GM19438 (cell line): ENCODE measurements around the gene APLP1.
"Not testable (repeated sequence)": the region's sequence is repeated elsewhere in the genome, so short reads cannot be mapped to it uniquely, and the experiment has no call there.

Experiments
- ATAC-seq: cut with Tn5 transposase; IDR thresholded peaks from one replicate; pipeline ENCODE4 v1.9.1; 2021; ENCODE audit warnings: low read depth; ENCODE audit not compliant: unreplicated experiment

The APLP1 gene

DNA sequence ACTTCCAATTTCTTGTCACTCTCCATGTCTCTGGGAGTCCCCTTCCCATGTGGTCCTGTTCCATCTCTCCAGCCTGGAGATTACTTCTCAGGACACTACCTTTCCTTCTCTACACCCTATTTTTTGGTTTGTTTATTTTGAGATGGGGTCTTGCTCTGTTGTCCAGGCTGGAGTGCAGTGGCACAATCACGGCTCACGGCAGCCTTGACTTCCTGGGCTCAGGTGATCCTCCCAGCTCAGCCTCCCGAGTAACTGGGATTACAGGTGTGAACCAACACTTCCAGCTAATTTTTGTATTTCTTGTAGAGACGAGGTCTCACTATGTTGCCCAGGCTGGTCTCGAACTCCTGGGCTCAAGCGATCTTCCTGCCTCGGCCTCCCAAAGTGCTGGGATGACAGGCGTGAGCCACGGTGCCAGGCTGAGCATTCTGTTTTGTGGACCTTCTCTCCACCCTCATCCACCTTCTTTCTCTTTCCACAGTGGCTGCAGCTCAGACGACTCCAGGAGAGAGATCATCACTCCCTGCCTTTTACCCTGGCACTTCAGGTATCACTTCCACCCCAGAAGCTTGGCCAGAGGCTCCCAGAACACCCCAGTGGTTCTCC lies 34.6 kb downstream of the APLP1 start:
- ATAC-seq, result no peak

GRCh38 chr19:35903550-35904179 lies 35.3 kb downstream of the APLP1 start:
- peak; percentile 39 for ATAC-seq

DNA sequence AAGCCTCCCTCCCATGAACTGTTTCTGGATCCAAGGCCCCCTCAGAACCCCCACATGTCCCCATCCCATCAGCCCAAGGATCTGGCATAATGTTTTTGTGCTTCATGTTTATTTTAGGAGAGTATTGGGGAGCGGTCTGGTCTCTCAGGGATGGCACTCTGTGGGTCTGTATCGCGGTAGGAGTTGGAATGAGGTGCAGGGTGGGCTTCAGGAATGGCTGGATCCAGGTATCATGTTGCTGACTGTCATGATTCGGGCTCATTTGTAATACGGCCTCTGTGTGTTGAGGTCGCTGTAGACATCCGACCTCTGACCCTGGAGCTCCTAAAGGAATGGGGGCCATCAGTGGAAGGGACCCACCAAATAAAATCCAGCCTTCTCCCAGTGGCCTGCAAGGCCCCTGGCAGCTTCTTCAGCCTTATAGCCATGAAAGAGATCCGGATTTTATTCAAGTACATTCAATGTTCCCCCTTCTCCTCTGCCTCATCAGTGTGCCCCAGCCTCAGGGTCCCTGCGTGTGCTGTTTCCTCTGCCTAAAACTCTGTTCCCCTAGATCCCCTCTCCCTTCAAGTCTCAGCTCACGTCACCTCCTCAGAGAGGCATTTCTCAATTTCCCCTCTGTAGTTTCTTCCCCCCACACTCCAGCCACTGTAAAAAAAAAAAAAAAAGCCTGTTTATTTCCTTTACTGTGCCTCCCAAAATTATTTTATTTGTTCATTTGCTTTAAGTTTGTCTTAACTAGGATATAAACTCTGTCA lies 36.1 kb downstream of the APLP1 start:
- no peak for ATAC-seq

- no peak for ATAC-seq
These were observed 36.9 kb downstream of the APLP1 start for GRCh38 chr19:35905178-35905727.

GRCh38 chr19:35907377-35907745 lies 39.0 kb downstream of the APLP1 start:
- ATAC-seq, result no peak

GRCh38 chr19:35908010-35908441 lies 39.7 kb downstream of the APLP1 start, which contains the start of gene TYROBP:
TYROBP (minus strand) TSS chr19:35908295; CDS start chr19:35908228, 67 bp downstream.
- ATAC-seq, result no peak

DNA sequence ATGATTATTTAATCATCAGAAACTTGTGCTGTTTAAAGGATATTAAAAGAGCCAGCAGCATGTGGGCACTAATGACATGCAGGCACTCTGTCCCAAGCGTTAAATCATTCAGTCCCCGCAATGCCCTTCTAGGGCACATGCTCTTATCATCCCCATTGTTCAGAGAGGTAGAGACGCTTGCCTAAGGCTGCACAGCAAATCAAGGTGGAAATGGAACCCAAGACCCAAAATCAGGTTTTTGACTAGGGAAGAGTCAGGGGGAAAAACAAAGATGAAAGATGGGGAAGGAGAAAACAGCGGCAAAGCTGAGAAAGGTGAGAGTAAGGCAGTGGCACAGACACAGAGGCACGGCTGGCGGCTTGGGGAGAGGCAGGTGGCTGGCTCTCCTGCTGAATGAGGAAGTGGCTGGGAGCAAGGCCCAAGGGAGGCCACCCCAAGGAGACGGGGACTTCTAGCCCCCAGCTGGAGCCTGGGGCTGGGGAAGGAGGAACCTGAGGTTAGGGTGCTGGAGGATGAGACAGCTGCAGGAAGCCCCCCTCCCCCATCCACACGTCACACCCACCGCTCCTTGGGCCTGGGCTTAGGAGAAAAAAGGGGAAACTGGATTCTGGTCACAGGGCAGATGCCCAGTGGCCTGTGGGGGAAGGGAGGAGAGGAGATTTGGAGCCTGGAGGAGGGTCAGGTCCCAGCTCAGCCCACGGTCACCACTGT lies 40.8 kb downstream of the APLP1 start:
- peak; percentile 52 for ATAC-seq

DNA sequence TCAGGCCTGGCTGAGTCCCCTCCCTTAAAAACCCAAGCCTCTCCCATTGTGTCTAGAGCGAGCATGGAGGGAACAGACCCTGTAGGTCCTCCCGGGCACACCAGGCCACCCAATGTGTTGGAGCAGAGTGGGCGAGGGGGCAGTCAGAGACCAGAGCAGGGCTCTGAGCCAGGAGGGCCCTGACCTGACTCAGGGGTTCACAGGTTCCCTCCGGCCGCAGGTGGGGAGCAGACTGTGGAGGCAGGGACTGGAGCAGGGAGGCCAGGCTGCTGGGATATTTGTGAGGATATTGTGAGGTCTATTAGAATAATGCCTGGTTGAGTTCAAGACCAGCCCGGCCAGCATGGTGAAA lies 41.3 kb downstream of the APLP1 start:
- no peak for ATAC-seq

DNA sequence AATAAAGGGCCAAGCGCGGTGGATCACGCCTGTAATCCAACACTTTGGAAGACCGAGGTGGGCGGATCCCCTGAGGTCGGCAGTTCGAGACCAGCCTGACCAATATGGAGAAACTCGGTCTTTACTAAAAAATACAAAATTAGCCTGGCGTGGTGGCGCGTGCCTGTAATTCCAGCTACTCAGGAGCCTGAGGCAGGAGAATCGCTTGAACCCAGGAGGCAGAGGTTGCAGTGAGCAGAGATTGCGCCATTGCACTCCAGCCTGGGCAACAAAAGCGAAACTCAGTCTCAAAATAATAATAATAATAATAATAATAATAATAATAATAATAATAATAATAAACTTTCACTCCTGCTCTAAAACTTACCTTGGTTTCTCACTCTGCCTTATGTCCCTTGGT lies 42.0 kb downstream of the APLP1 start:
- ATAC-seq, result not testable (repeated sequence)

DNA sequence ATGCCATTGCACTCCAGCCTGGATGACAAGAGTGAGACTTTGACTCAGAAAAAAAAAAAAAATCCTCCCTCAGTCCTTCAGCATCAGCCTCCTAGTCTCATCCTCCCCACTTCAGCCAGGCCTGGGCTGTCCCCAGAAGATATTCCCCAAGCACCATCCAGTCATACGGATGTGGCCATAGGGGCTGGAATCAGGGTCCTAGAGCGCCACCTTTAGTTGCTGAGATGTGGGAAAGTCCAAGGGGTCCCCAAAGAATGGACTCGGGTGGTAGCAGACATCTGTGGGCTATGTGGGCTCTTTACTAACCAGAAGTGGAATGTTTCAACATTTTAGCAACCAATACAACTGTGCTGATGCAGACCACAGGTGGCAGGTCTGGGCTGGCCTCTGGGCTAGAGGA lies 42.8 kb downstream of the APLP1 start:
- no peak for ATAC-seq

GRCh38 chr19:35911790-35912189 lies 43.4 kb downstream of the APLP1 start:
- ATAC-seq, result no peak

DNA sequence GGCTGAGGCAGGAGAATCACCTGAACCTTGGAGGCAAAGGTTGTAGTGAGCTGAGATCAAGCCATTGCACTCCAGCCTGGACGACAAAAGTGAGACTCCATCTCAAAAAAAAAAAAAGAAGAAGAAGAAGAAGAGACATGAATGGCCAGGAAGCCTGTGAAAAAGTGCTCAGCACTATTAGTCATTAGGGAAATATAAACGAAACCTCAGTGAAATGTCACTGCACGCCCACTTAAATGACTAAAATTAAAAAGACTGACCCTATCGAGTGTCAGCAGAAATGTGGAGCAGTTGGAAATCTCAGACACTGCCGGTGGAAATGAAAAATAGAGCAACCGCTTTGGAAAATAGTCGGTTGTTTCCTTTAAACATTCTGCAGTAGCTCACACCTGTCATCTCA lies 45.2 kb downstream of the APLP1 start:
- no peak for ATAC-seq

DNA sequence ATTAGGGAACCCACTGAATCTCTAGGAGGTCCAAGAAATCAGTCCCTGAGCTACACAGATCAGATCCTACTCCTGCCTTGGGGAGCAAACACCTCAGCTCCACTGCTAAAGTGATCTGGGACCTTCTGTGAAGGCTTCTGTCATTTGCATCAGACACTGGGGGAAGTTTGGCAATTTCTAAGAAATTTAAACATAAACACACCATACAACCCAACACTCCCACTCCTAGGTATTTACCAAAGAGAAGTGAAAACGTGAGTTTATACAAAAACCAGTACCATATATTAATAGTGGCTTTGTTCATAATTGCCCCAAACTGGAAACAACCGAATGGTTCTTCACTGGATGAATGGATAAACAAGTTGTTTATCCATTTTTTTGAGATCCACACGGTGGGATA lies 47.1 kb downstream of the APLP1 start:
- no peak for ATAC-seq

GRCh38 chr19:35919306-35919705 lies 50.9 kb downstream of the APLP1 start:
- ATAC-seq, result no peak

DNA sequence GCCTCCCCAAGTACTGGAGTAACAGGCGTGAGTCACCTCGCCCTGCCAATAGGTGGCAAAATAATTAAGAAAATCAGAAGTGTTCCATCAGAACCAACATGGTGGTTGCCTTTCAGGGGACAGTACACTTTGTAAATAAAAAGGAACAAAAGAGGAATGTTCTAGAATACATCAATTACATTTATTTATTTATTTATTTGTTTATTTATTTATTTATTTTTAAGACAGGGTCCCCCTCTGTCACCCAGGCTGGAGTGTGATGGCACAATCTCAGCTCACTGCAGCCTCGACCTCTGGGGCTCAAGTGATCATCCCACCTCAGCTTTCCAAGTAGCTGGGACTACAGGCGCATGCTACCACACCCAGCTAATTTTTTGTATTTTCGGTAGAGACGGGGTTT lies 52.6 kb downstream of the APLP1 start:
- ATAC-seq, result no peak

DNA sequence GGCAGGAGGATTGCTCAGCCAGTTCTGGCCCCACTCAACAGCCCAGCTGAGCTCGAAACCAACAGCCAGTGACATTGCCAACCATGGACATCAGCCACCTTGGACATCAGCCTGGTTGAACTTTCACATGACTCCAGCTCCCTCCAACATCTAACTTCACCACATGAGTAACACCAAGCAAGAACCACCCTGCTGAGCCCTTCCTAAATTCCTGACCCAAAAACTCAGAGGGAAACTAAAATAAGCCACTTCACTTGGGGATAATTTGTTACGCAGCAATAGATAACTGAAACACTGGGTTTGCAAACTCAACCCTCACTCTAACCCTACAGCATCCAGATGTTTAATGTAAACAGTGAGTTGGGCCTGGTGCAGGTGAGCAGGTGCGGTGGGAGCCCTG lies 57.1 kb downstream of the APLP1 start:
- ATAC-seq, result no peak

- no peak for ATAC-seq
These were observed 60.1 kb downstream of the APLP1 start for GRCh38 chr19:35928507-35928906.
